ENCODE measurements around the gene PLCXD1.

GRCh38 chrX:307261-308111 lies 26.3 kb downstream of the PLCXD1 start:
- TF ChIP-seq CTCF (IDR thresholded peaks at IDR 0.05) = no peak
- TF ChIP-seq POLR2A (IDR thresholded peaks at IDR 0.05) = no peak
